ENCODE data around the gene WNT10A. TPM values are rescaled to one million over a fixed set of nuclear protein-coding genes. Genes with fewer than 3 reads are reported as not detected.

The WNT10A gene
- total and polyA plus RNA-seq, 9 of the 15 experiments (the other 6 are each of a cell fraction or from before 2014, with no cell fraction given) = not detected

DNA sequence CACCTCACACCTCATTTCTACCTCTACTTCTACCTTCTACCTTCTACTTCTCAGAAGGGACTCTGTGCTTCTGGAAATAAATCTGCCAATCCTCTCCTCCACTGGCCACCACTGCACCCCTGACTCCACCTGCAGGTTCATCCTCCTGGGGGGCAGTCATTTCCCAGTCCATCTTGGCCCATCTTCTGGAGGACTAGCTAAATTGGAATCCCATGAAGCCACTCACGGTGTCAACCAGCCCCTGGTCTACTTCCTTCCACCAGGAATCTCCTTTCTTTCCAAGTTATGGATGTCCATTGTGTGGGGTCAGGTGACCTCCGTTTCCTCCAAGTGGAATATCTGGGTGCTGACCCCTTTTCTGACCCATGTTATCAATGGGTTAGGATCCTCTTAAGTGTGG lies 3.9 kb downstream of the WNT10A start:
- H3K9ac ChIP-seq (ENCODE audit: insufficient read depth in 1 of 2, low read depth in 2 of 2, low read length in 2 of 2) = no peak overlapping the region
- CTCF ChIA-PET (ENCODE audit: low intra/inter-chr PET ratio) = no interaction called here
- BruUV-seq (replicated peaks) = no TSS peak

More for the DNA sequence above, 3.9 kb downstream of the WNT10A start:
- peaks cover 0 to 15% of the 10 kb centered on the region in 2 experiments; a peak in 2 of 5 replicates for H3K4me1 ChIP-seq (replicated peaks in 1 of 2; ENCODE audit: control insufficient read depth in 2 of 2, insufficient read depth in 2 of 2, low read length in 2 of 2)
- H3K27me3 ChIP-seq (ENCODE audit: control insufficient read depth in 2 of 2, insufficient read depth in 2 of 2, low read length in 2 of 2) = peaks cover 0 to 54% of the 10 kb centered on the region in 2 experiments; a peak in 3 of 5 replicates
- FAIRE-seq = no peak
- POLR2A ChIA-PET = interaction anchor here (0.6 kb wide), 1 partner anchor 27 kb away, joined by 3 read pairs; no protein-coding TSS in a partner anchor
- H3K79me2 ChIP-seq (ENCODE audit: control insufficient read depth, insufficient read depth, low read length) = no peaks in the 10 kb centered on the region
- H4K20me1 ChIP-seq (replicated peaks; ENCODE audit: control insufficient read depth, insufficient read depth, low read length) = peaks cover 8% of the 10 kb centered on the region; the same call in 1 of the 2 replicates
- WGBS (ENCODE audit: insufficient coverage, low coverage, missing lambda C conversion rate) = 0% methylated on average over 2 of the region's 2 CpGs
- in situ Hi-C loops (cut with MboI) = no loop called here
- no peaks in the 10 kb centered on the region for H3K9me3 ChIP-seq (replicated peaks; ENCODE audit: control insufficient read depth, insufficient read depth, low read depth, low read length)
- no peaks in the 10 kb centered on the region for H3K9me1 ChIP-seq (ENCODE audit: control insufficient read depth, insufficient read depth, low read length)
- no peak overlapping the region for H3K4me2 ChIP-seq (ENCODE audit: insufficient read depth, low read length)
- H3K27ac ChIP-seq (ENCODE audit: extremely low read depth, low read depth, low read length) = no peak overlapping the region
- H3K4me3 ChIP-seq = no peak overlapping the region
- intact Hi-C loops (cut with micrococcal nuclease) = no loop called here
- TF ChIP-seq EP300 (IDR thresholded peaks at IDR 0.05; ENCODE audit: low read length) (no peak), CEBPB (tag; IDR thresholded peaks at IDR 0.05) (no peak), KDM5B (IDR thresholded peaks at IDR 0.05; ENCODE audit: insufficient replicate concordance, low read depth, low read length) (no peak), MEF2D (tag; conservative IDR thresholded peaks at IDR 0.05; ENCODE audit: low read depth) (no peak), ZBTB1 (CRISPR knock-in tag; IDR thresholded peaks at IDR 0.05; ENCODE audit: borderline replicate concordance, low read depth) (no peak), DACH1 (IDR thresholded peaks at IDR 0.05; ENCODE audit: partially characterized antibody) (no peak), DNMT1 (IDR thresholded peaks at IDR 0.05) (no peak), ERF (CRISPR knock-in tag; IDR thresholded peaks at IDR 0.05) (no peak), ZNF408 (CRISPR knock-in tag; IDR thresholded peaks at IDR 0.05; ENCODE audit: low read depth) (no peak), NFXL1 (CRISPR knock-in tag; IDR thresholded peaks at IDR 0.05) (no peak), ZNF75A (CRISPR knock-in tag; IDR thresholded peaks at IDR 0.05) (no peak), GABPA (tag; conservative IDR thresholded peaks at IDR 0.05; ENCODE audit: low read depth) (no peak), FOXP4 (CRISPR knock-in tag; IDR thresholded peaks at IDR 0.05; ENCODE audit: borderline replicate concordance) (no peak), DMBX1 (CRISPR knock-in tag; IDR thresholded peaks at IDR 0.05; ENCODE audit: borderline replicate concordance) (no peak), PTBP1 (IDR thresholded peaks at IDR 0.05; ENCODE audit: low read depth, low read length) (no peak)
- TF ChIP-seq, protein P1, sequence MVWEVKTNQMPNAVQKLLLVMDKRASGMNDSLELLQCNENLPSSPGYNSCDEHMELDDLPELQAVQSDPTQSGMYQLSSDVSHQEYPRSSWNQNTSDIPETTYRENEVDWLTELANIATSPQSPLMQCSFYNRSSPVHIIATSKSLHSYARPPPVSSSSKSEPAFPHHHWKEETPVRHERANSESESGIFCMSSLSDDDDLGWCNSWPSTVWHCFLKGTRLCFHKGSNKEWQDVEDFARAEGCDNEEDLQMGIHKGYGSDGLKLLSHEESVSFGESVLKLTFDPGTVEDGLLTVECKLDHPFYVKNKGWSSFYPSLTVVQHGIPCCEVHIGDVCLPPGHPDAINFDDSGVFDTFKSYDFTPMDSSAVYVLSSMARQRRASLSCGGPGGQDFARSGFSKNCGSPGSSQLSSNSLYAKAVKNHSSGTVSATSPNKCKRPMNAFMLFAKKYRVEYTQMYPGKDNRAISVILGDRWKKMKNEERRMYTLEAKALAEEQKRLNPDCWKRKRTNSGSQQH (CRISPR knock-in tag; IDR thresholded peaks at IDR 0.05) = no peak
- no peak for ATAC-seq
- no peaks in the 10 kb centered on the region for H3K36me3 ChIP-seq (ENCODE audit: control insufficient read depth, insufficient read depth, low read length)
- no peak for DNase-seq (ENCODE audit: extremely low read depth in 1 of 4, low spot score in 3 of 4)
- H2AFZ ChIP-seq (ENCODE audit: low read depth, low read length) = no peak overlapping the region

Measured in K562 (cell line).